Measurements from ENCODE around the gene ASPM.
A peak's percentile ranks its signal among the peaks of the same experiment; 100 is the strongest.

Gene ASPM

GRCh38 chr1:197073978-197074377 lies 72.5 kb downstream of the ASPM start:
- no peak overlapping the region for H3K27ac ChIP-seq (ENCODE audit: poor library complexity, severe bottlenecking)
- TF ChIP-seq CTCF (IDR thresholded peaks at IDR 0.05; ENCODE audit: poor library complexity, severe bottlenecking) = no peak
- H3K27me3 ChIP-seq (ENCODE audit: insufficient read depth, poor library complexity, severe bottlenecking) = no peaks in the 10 kb centered on the region
- ATAC-seq (ENCODE audit: low read depth) = no peak
- DNase-seq (ENCODE audit: low spot score) = no peak
- no peak overlapping the region for H3K4me3 ChIP-seq (ENCODE audit: severe bottlenecking)
- no peaks in the 10 kb centered on the region for H3K36me3 ChIP-seq (ENCODE audit: low read depth)
- no peaks in the 10 kb centered on the region for H3K9me3 ChIP-seq (ENCODE audit: severe bottlenecking)
- no peaks in the 10 kb centered on the region for H3K4me1 ChIP-seq (ENCODE audit: insufficient read depth, poor library complexity, severe bottlenecking)

- no peaks in the 10 kb centered on the region for H3K4me1 ChIP-seq (ENCODE audit: insufficient read depth, poor library complexity, severe bottlenecking)
- H3K9me3 ChIP-seq (ENCODE audit: severe bottlenecking) = no peaks in the 10 kb centered on the region
- H3K4me3 ChIP-seq (ENCODE audit: severe bottlenecking) = no peak overlapping the region
- no peak for TF ChIP-seq CTCF (IDR thresholded peaks at IDR 0.05; ENCODE audit: poor library complexity, severe bottlenecking)
- ATAC-seq (ENCODE audit: low read depth) = no peak
- no peaks in the 10 kb centered on the region for H3K27me3 ChIP-seq (ENCODE audit: insufficient read depth, poor library complexity, severe bottlenecking)
- no peaks in the 10 kb centered on the region for H3K36me3 ChIP-seq (ENCODE audit: low read depth)
- H3K27ac ChIP-seq (ENCODE audit: poor library complexity, severe bottlenecking) = no peak overlapping the region
- no peak for DNase-seq (ENCODE audit: low spot score)
These were observed 79.0 kb downstream of the ASPM start for GRCh38 chr1:197067457-197067818.

- peak; percentile 34 for TF ChIP-seq CTCF (IDR thresholded peaks at IDR 0.05; ENCODE audit: poor library complexity, severe bottlenecking)
- no peak for ATAC-seq (ENCODE audit: low read depth)
- no peak within 1 kb of the TSS for H3K27ac ChIP-seq (ENCODE audit: poor library complexity, severe bottlenecking)
- H3K4me1 ChIP-seq (ENCODE audit: insufficient read depth, poor library complexity, severe bottlenecking) = no peaks in the 10 kb centered on the region
- no peaks in the 10 kb centered on the region for H3K27me3 ChIP-seq (ENCODE audit: insufficient read depth, poor library complexity, severe bottlenecking)
- no peak within 1 kb of the TSS for H3K4me3 ChIP-seq (ENCODE audit: severe bottlenecking)
- no peak for DNase-seq (ENCODE audit: low spot score)
- H3K9me3 ChIP-seq (ENCODE audit: severe bottlenecking) = no peaks in the 10 kb centered on the region
- H3K36me3 ChIP-seq (ENCODE audit: low read depth) = no peaks in the 10 kb centered on the region
These were observed 79.6 kb downstream of the ASPM start, which contains the start of gene F13B for GRCh38 chr1:197066719-197067456. F13B (minus strand) TSS chr1:197067260; CDS start chr1:197067223, 37 bp downstream.

GRCh38 chr1:197066277-197066676 lies 80.2 kb downstream of the ASPM start:
- ATAC-seq (ENCODE audit: low read depth) (no peak), DNase-seq (ENCODE audit: low spot score) (no peak)
- no peak for TF ChIP-seq CTCF (IDR thresholded peaks at IDR 0.05; ENCODE audit: poor library complexity, severe bottlenecking)
- H3K27ac ChIP-seq (ENCODE audit: poor library complexity, severe bottlenecking) = no peak overlapping the region
- H3K27me3 ChIP-seq (ENCODE audit: insufficient read depth, poor library complexity, severe bottlenecking) = no peaks in the 10 kb centered on the region
- H3K4me3 ChIP-seq (ENCODE audit: severe bottlenecking) = no peak overlapping the region
- H3K9me3 ChIP-seq (ENCODE audit: severe bottlenecking) = no peaks in the 10 kb centered on the region
- H3K4me1 ChIP-seq (ENCODE audit: insufficient read depth, poor library complexity, severe bottlenecking) = no peaks in the 10 kb centered on the region
- H3K36me3 ChIP-seq (ENCODE audit: low read depth) = no peaks in the 10 kb centered on the region

- Histone ChIP-seq H3K9me3 (ENCODE audit: severe bottlenecking) (no peaks in the 10 kb centered on the region), H3K27me3 (ENCODE audit: insufficient read depth, poor library complexity, severe bottlenecking) (no peaks in the 10 kb centered on the region), H3K4me1 (ENCODE audit: insufficient read depth, poor library complexity, severe bottlenecking) (no peaks in the 10 kb centered on the region), H3K27ac (ENCODE audit: poor library complexity, severe bottlenecking) (no peak overlapping the region), H3K4me3 (ENCODE audit: severe bottlenecking) (no peak overlapping the region), H3K36me3 (ENCODE audit: low read depth) (no peaks in the 10 kb centered on the region)
- DNase-seq (ENCODE audit: low spot score) (no peak), ATAC-seq (ENCODE audit: low read depth) (no peak)
- TF ChIP-seq CTCF (IDR thresholded peaks at IDR 0.05; ENCODE audit: poor library complexity, severe bottlenecking) = no peak
These were observed 80.9 kb downstream of the ASPM start for GRCh38 chr1:197065559-197065958.
